Neural cell (in vitro differentiated cells): ENCODE measurements around the gene MROH2A. TPM values are rescaled to one million over a fixed set of nuclear protein-coding genes. Genes with fewer than 3 reads are reported as not detected.

Experiments
- H2AFZ ChIP-seq: fragments of 200-600, 300-800 bp; sonication (generic), shearing (Covaris generic); 2 replicates; pipeline ENCODE4 v1.6.0; 2014; ENCODE audit warnings: low read depth, mild to moderate bottlenecking, antibody characterized with exemption, low read length, moderate library complexity
- H3F3A ChIP-seq: fragments of 200-600 bp; shearing (Covaris generic); 2 replicates; pipeline ENCODE4 v1.6.1; 2016; ENCODE audit warnings: mild to moderate bottlenecking, moderate library complexity, mixed read lengths, antibody characterized with exemption, low read length; ENCODE audit not compliant: insufficient read depth, poor library complexity, severe bottlenecking
- H3K27ac ChIP-seq: fragments of 200-600, 300-800 bp; sonication (generic), shearing (Covaris generic); 2 replicates; pipeline ENCODE4 v1.5.1; 2014; ENCODE audit warnings: mild to moderate bottlenecking, low read length, moderate library complexity
- H3K27me3 ChIP-seq: fragments of 300-800, 200-600 bp; sonication (generic), shearing (Covaris generic); 2 replicates; pipeline ENCODE4 v1.6.0; 2014; ENCODE audit warnings: mild to moderate bottlenecking, low read depth, low read length, moderate library complexity; ENCODE audit not compliant: insufficient read depth
- H3K36me3 ChIP-seq: fragments of 300-800, 200-600 bp; sonication (generic), shearing (Covaris generic); 2 replicates; pipeline ENCODE4 v1.5.1; 2014; ENCODE audit warnings: mild to moderate bottlenecking, antibody characterized with exemption, low read length, moderate library complexity; ENCODE audit not compliant: insufficient read depth
- H3K4me2 ChIP-seq: fragments of 300-800, 200-600 bp; sonication (generic), shearing (Covaris generic); 2 replicates; pipeline ENCODE4 v1.6.0; 2014; ENCODE audit warnings: mild to moderate bottlenecking, low read length
- H3K4me3 ChIP-seq: fragments of 300-800, 200-600 bp; sonication (generic), shearing (Covaris generic); 2 replicates; pipeline ENCODE4 v1.5.1; 2014; ENCODE audit warnings: mild to moderate bottlenecking, low read length, moderate library complexity
- H3K79me2 ChIP-seq: fragments of 200-600 bp; shearing (Covaris generic); replicated peaks from 2 replicates; pipeline ENCODE4 v1.6.0; 2014; ENCODE audit warnings: mild to moderate bottlenecking, low read length, moderate library complexity; ENCODE audit not compliant: insufficient read depth
- H3K9ac ChIP-seq: fragments of 300-800, 200-600 bp; sonication (generic), shearing (Covaris generic); 2 replicates; pipeline ENCODE4 v1.6.1; 2016; ENCODE audit warnings: mild to moderate bottlenecking, low read length, mixed read lengths
- H3K9me2 ChIP-seq: fragments of 200-600 bp; shearing (Covaris generic); 2 replicates; pipeline ENCODE4 v1.6.1; 2016; ENCODE audit warnings: mild to moderate bottlenecking, low read length, mixed read lengths; ENCODE audit not compliant: insufficient read depth
- H3K9me3 ChIP-seq: fragments of 200-600, 300-800 bp; sonication (generic), shearing (Covaris generic); 2 replicates; pipeline ENCODE4 v1.6.1; 2016; ENCODE audit warnings: mild to moderate bottlenecking, mixed run types, low read length, moderate library complexity, mixed read lengths
- H4K20me1 ChIP-seq: fragments of 200-600 bp; shearing (Covaris generic); 2 replicates; pipeline ENCODE4 v1.6.1; 2016; ENCODE audit warnings: mild to moderate bottlenecking, mixed run types; ENCODE audit not compliant: insufficient read depth
- CTCF ChIP-seq: fragments of 450-650 bp; IDR thresholded peaks from 2 replicates; pipeline ENCODE4 v1.5.1; 2014; ENCODE audit warnings: antibody characterized with exemption, mild to moderate bottlenecking, moderate library complexity; ENCODE audit not compliant: poor library complexity, severe bottlenecking
- EP300 ChIP-seq: fragments of 450-650 bp; conservative IDR thresholded peaks from 2 replicates; pipeline ENCODE4 v1.6.1; 2014; ENCODE audit warnings: antibody characterized with exemption, mild to moderate bottlenecking, moderate library complexity; ENCODE audit not compliant: poor library complexity, severe bottlenecking
- EZH2 ChIP-seq: fragments of 200-600, 300-800 bp; shearing (Covaris generic), sonication (generic); IDR thresholded peaks from 2 replicates; pipeline ENCODE4 v1.6.1; 2014; ENCODE audit warnings: antibody characterized with exemption, low read length, borderline replicate concordance, mild to moderate bottlenecking; ENCODE audit not compliant: insufficient read depth, poor library complexity, severe bottlenecking
- MXI1 ChIP-seq: fragments of 450-650 bp; conservative IDR thresholded peaks from 2 replicates; pipeline ENCODE4 v1.6.1; 2014; ENCODE audit warnings: antibody characterized with exemption, mild to moderate bottlenecking; ENCODE audit not compliant: poor library complexity, severe bottlenecking
- POLR2AphosphoS5 ChIP-seq: IDR thresholded peaks from 2 replicates; pipeline ENCODE4 v1.6.1; 2012
- RAD21 ChIP-seq: fragments of 450-650 bp; conservative IDR thresholded peaks from 2 replicates; pipeline ENCODE4 v1.6.1; 2014; ENCODE audit warnings: antibody characterized with exemption, mild to moderate bottlenecking, moderate library complexity
- REST ChIP-seq: IDR thresholded peaks from 2 replicates; pipeline ENCODE4 v1.6.1; 2012; ENCODE audit warnings: borderline replicate concordance
- SMC3 ChIP-seq: fragments of 450-650 bp; conservative IDR thresholded peaks from 2 replicates; pipeline ENCODE4 v1.6.1; 2014; ENCODE audit warnings: antibody characterized with exemption, mild to moderate bottlenecking, moderate library complexity; ENCODE audit not compliant: poor library complexity
- TAF1 ChIP-seq: IDR thresholded peaks from 2 replicates; pipeline ENCODE4 v1.6.1; 2012; ENCODE audit warnings: low read depth
- polyA plus RNA-seq: library from polyadenylated mRNA; depleted of rRNA; stranded (reverse); fragments of >200 nt; gene quantifications from 2 replicates; pipeline ENCODE4 v1.2.3, GENCODE V29; 2014

Gene MROH2A
- polyA plus RNA-seq, 1 donor from 2014 or later = not detected

GRCh38 chr2:233803292-233803911 is 25.3 kb downstream of the MROH2A start:
- Histone ChIP-seq H3K79me2 (no peaks in the 10 kb centered on the region), H3K4me3 (no peak overlapping the region), H2AFZ (no peak overlapping the region), H3K9me3 (no peaks in the 10 kb centered on the region), H3K27me3 (no peaks in the 10 kb centered on the region), H3K36me3 (no peaks in the 10 kb centered on the region), H3K9ac (no peak overlapping the region), H3F3A (no peaks in the 10 kb centered on the region), H4K20me1 (no peaks in the 10 kb centered on the region), H3K9me2 (no peaks in the 10 kb centered on the region), H3K27ac (no peak overlapping the region), H3K4me2 (no peak overlapping the region)
- TF ChIP-seq RAD21 = no peak
- TF ChIP-seq REST = no peak
- TF ChIP-seq MXI1 = no peak
- TF ChIP-seq SMC3 = no peak

GRCh38 chr2:233803994-233804393 is 25.9 kb downstream of the MROH2A start:
- no peaks in the 10 kb centered on the region for H3K9me3 ChIP-seq

GRCh38 chr2:233807215-233807865 is 29.2 kb downstream of the MROH2A start:
- Histone ChIP-seq H3K36me3 (no peaks in the 10 kb centered on the region), H3K9me2 (no peaks in the 10 kb centered on the region), H3K27ac (no peak overlapping the region), H4K20me1 (no peaks in the 10 kb centered on the region), H3K9ac (no peak overlapping the region), H3K4me3 (no peak overlapping the region), H3K79me2 (no peaks in the 10 kb centered on the region), H2AFZ (no peak overlapping the region), H3K9me3 (no peaks in the 10 kb centered on the region), H3F3A (no peaks in the 10 kb centered on the region), H3K27me3 (no peaks in the 10 kb centered on the region), H3K4me2 (no peak overlapping the region)
- TF ChIP-seq SMC3 = no peak
- TF ChIP-seq REST = no peak
- TF ChIP-seq POLR2AphosphoS5 = no peak
- TF ChIP-seq TAF1 = no peak
- no peak for TF ChIP-seq EZH2
- no peak for TF ChIP-seq MXI1
- no peak for TF ChIP-seq CTCF
- no peak for TF ChIP-seq EP300
- no peak for TF ChIP-seq RAD21

More at GRCh38 chr2:233803994-233804393, 25.9 kb downstream of the MROH2A start:
- H3K9me2 ChIP-seq = no peaks in the 10 kb centered on the region
- H3K79me2 ChIP-seq = no peaks in the 10 kb centered on the region
- H3F3A ChIP-seq = no peaks in the 10 kb centered on the region
- no peak overlapping the region for H3K4me2 ChIP-seq
- TF ChIP-seq EP300 (no peak), TAF1 (no peak), SMC3 (no peak), MXI1 (no peak)
- no peaks in the 10 kb centered on the region for H3K36me3 ChIP-seq
- no peak overlapping the region for H3K27ac ChIP-seq
- no peak overlapping the region for H2AFZ ChIP-seq
- H3K9ac ChIP-seq = no peak overlapping the region
- no peaks in the 10 kb centered on the region for H4K20me1 ChIP-seq
- H3K4me3 ChIP-seq = no peak overlapping the region
- H3K27me3 ChIP-seq = no peaks in the 10 kb centered on the region
